GM23248 (cell line): ENCODE results near the gene PAFAH1B1. TPM values are rescaled to one million over a fixed set of nuclear protein-coding genes. Genes with fewer than 3 reads are reported as not detected.
"Not testable (repeated sequence)": the region's sequence is repeated elsewhere in the genome, so short reads cannot be mapped to it uniquely, and the experiment has no call there.

ENCODE experiments used
- DNase-seq: peaks from one replicate; pipeline ENCODE4 v3.0.0-alpha.2; 2015
- H2AFZ ChIP-seq: fragments of 200-600 bp; sonication (generic); 2 replicates; pipeline ENCODE4 v1.6.1; 2016; ENCODE audit warnings: antibody characterized with exemption
- H3F3A ChIP-seq: fragments of 200-600 bp; sonication (generic); 2 replicates; pipeline ENCODE4 v1.6.1; 2016; ENCODE audit warnings: mild to moderate bottlenecking, antibody characterized with exemption, mixed run types; ENCODE audit not compliant: insufficient read depth
- H3K27ac ChIP-seq: fragments of 200-600 bp; sonication (generic); 2 replicates; pipeline ENCODE4 v1.5.1; 2016; ENCODE audit warnings: mild to moderate bottlenecking
- H3K27me3 ChIP-seq: fragments of 200-600 bp; sonication (generic); replicated peaks from 2 replicates; pipeline ENCODE4 v1.6.1; 2016; ENCODE audit warnings: mild to moderate bottlenecking; ENCODE audit not compliant: insufficient read depth
- H3K36me3 ChIP-seq: fragments of 200-600 bp; sonication (generic); 2 replicates; pipeline ENCODE4 v1.6.1; 2016; ENCODE audit warnings: low read depth, mild to moderate bottlenecking
- H3K4me1 ChIP-seq: fragments of 200-600 bp; sonication (generic); 2 replicates; pipeline ENCODE4 v1.6.1; 2016; ENCODE audit warnings: mild to moderate bottlenecking; ENCODE audit not compliant: insufficient read depth
- H3K4me2 ChIP-seq: fragments of 200-600 bp; sonication (generic); one replicate; pipeline ENCODE4 v1.6.1; 2016; ENCODE audit warnings: mild to moderate bottlenecking; ENCODE audit not compliant: unreplicated experiment
- H3K4me3 ChIP-seq: fragments of 200-600 bp; sonication (generic); 2 replicates; pipeline ENCODE4 v1.5.1; 2016; ENCODE audit warnings: mild to moderate bottlenecking
- H3K79me2 ChIP-seq: fragments of 200-600 bp; sonication (generic); 2 replicates; pipeline ENCODE4 v1.6.1; 2016; ENCODE audit warnings: mild to moderate bottlenecking; ENCODE audit not compliant: insufficient read depth
- H3K9ac ChIP-seq: fragments of 200-600 bp; sonication (generic); 2 replicates; pipeline ENCODE4 v1.6.1; 2016; ENCODE audit warnings: mild to moderate bottlenecking
- H3K9me2 ChIP-seq: fragments of 200-600 bp; sonication (generic); 2 replicates; pipeline ENCODE4 v1.6.1; 2016; ENCODE audit warnings: mixed run types, mild to moderate bottlenecking, moderate library complexity; ENCODE audit not compliant: insufficient read depth
- H3K9me3 ChIP-seq: fragments of 200-600 bp; sonication (generic); one replicate; pipeline ENCODE4 v1.6.1; 2017; ENCODE audit warnings: low read depth
- H4K20me1 ChIP-seq: fragments of 200-600 bp; sonication (generic); 2 replicates; pipeline ENCODE4 v1.6.0; 2016; ENCODE audit not compliant: insufficient read depth
- EZH2 ChIP-seq: fragments of 200-600 bp; sonication (generic); IDR thresholded peaks from 2 replicates; pipeline ENCODE4 v1.6.1; 2018; ENCODE audit warnings: antibody characterized with exemption, mild to moderate bottlenecking; ENCODE audit not compliant: insufficient read depth, poor library complexity, severe bottlenecking
- EZH2phosphoT487 ChIP-seq: fragments of 200-600 bp; sonication (generic); IDR thresholded peaks from 2 replicates; pipeline ENCODE4 v1.6.1; 2018; ENCODE audit warnings: antibody characterized with exemption, moderate library complexity, mild to moderate bottlenecking, low read depth; ENCODE audit not compliant: insufficient read depth
- WGBS, 2 experiments: methylation state at CpG; one replicate each; pipeline ENCODE4 v1.1.6; 2015 to 2017; ENCODE audit warnings: low lambda C conversion rate in 2 of 2, low coverage in 1 of 2; ENCODE audit errors: missing lambda C conversion rate in 2 of 2; 5-methylcytosine and 5-hydroxymethylcytosine counted together
- in situ Hi-C: fragments of 300-500 bp; cut with MboI; formaldehyde crosslinking; loops from 2 replicates; pipeline ENCODE4 v1.15.0; 2020
- polyA plus RNA-seq: library from polyadenylated mRNA; unstranded; fragments of >200 nt; fragmentation: Nextera tagmentation; extraction: Ambion mirVana; gene quantifications from 2 replicates; pipeline ENCODE4 v1.2.1, GENCODE V29; 2016
- total RNA-seq: library from RNA; depleted of rRNA; stranded (reverse); fragments of >200 nt; shearing (Covaris generic); gene quantifications from 2 replicates; pipeline ENCODE4 v1.2.3, GENCODE V29; 2014

Gene PAFAH1B1
- total and polyA plus RNA-seq, 2 experiments from 2014 or later = 32.5 to 88.7 TPM

DNA sequence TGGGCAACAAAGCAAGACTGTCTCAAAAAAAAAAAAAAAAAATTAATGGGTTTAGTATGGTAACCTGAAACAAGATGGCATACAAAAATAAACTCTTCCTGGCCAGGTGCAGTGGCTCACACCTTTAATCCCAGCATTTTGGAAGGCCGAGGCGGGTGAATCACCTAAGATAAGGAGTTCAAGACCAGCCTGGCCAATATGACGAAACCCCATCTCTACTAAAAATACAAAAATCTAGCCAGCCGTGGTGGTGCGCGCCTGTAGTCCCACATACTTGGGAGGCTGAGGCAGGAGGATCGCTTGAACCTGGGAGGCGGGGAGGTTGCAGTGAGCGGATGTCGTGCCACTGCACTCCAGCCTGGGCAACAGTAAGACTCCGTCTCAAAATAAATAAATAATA, 55.7 kb downstream of the PAFAH1B1 start:
- H3K9me3 ChIP-seq = no peaks in the 10 kb centered on the region
- H3K4me2 ChIP-seq = no peak overlapping the region
- H3K4me1 ChIP-seq = peaks cover 11% of the 10 kb centered on the region; the same call in 1 of the 2 replicates
- no peak for TF ChIP-seq EZH2phosphoT487
- TF ChIP-seq EZH2 = no peak
- H4K20me1 ChIP-seq = no peaks in the 10 kb centered on the region; the same call in 1 of the 2 replicates
- peaks cover 11% of the 10 kb centered on the region for H3K36me3 ChIP-seq
- H3K9me2 ChIP-seq = no peaks in the 10 kb centered on the region
- peaks cover 98% of the 10 kb centered on the region for H3K79me2 ChIP-seq
- no peak for DNase-seq
- peaks cover 25% of the 10 kb centered on the region for H3F3A ChIP-seq
- H3K27ac ChIP-seq = no peak overlapping the region
- no peaks in the 10 kb centered on the region for H3K27me3 ChIP-seq
- 92 to 95% methylated on average over 11 of the region's 11 CpGs for WGBS, 2 experiments
- no peak overlapping the region for H3K9ac ChIP-seq
- H2AFZ ChIP-seq = no peak overlapping the region
- in situ Hi-C loops = no loop called here
- no peak overlapping the region for H3K4me3 ChIP-seq

GRCh38 chr17:2652911-2653310, 59.5 kb downstream of the PAFAH1B1 start:
- H3K27ac ChIP-seq, DNase-seq, H3K4me2 ChIP-seq, H3K9ac ChIP-seq, H3K9me2 ChIP-seq, H3K27me3 ChIP-seq, H3K36me3 ChIP-seq, H2AFZ ChIP-seq, H3K4me3 ChIP-seq, in situ Hi-C loops, H3K9me3 ChIP-seq: not testable (repeated sequence)
- Histone ChIP-seq H3K4me1 (peaks cover 11% of the 10 kb centered on the region; the same call in 1 of the 2 replicates), H3F3A (peaks cover 38% of the 10 kb centered on the region), H4K20me1 (peaks cover 12% of the 10 kb centered on the region), H3K79me2 (peaks cover 99% of the 10 kb centered on the region)
- 89 to 94% methylated on average over 3 of the region's 3 CpGs for WGBS, 2 experiments

- Histone ChIP-seq H4K20me1 (peaks cover 15% of the 10 kb centered on the region), H3K9me3 (no peaks in the 10 kb centered on the region), H3K9me2 (no peaks in the 10 kb centered on the region), H3K79me2 (peaks cover 100% of the 10 kb centered on the region), H3K4me3 (no peak overlapping the region), H3K4me1 (peaks cover 16% of the 10 kb centered on the region), H2AFZ (no peak overlapping the region), H3F3A (peaks cover 26% of the 10 kb centered on the region), H3K36me3 (peaks cover 5% of the 10 kb centered on the region; the same call in 1 of the 2 replicates), H3K4me2 (no peak overlapping the region), H3K27ac (no peak overlapping the region), H3K9ac (no peak overlapping the region), H3K27me3 (no peaks in the 10 kb centered on the region)
- 56 to 71% methylated on average over 7 of the region's 7 CpGs for WGBS, 2 experiments
- DNase-seq = no peak
- TF ChIP-seq EZH2 (no peak), EZH2phosphoT487 (no peak)
- in situ Hi-C loops = no loop called here
These were observed 62.1 kb downstream of the PAFAH1B1 start for GRCh38 chr17:2655546-2655945.

DNA sequence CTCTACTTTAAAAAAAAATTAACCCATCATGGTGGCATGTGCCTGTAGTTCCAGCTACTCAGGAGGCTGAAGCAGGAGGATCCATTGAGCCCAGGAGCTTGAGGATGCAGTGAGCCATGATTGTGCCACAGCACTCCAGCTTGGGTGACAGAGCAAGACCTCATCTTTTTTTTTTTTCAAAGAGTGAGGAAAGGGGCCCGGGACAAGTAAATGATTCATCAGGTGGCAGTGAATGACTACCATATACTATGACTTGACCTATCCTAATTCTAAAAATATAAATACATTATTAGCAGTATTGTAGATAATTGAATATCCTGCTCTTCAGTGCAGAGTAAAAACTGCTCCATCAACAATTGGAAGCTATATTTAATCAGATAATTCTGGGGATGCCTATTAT, 62.8 kb downstream of the PAFAH1B1 start:
- DNase-seq = peak; percentile 31

GRCh38 chr17:2659337-2659736, 65.9 kb downstream of the PAFAH1B1 start:
- Histone ChIP-seq H3K79me2 (peaks cover 100% of the 10 kb centered on the region), H3K9ac (peak overlapping the region; percentile 45; the same call in 1 of the 2 replicates), H3F3A (peaks cover 25% of the 10 kb centered on the region), H4K20me1 (peaks cover 36% of the 10 kb centered on the region), H3K27ac (peak overlapping the region; percentile 67)
- H3K36me3 ChIP-seq, H3K4me1 ChIP-seq, H3K9me2 ChIP-seq, H2AFZ ChIP-seq, H3K4me2 ChIP-seq, in situ Hi-C loops, H3K27me3 ChIP-seq, H3K9me3 ChIP-seq, H3K4me3 ChIP-seq: not testable (repeated sequence)
- peak; percentile 73 for DNase-seq
- WGBS, 2 experiments = 28 to 31% methylated on average over 8 of the region's 8 CpGs

More for the DNA sequence above, 62.8 kb downstream of the PAFAH1B1 start:
- 0% methylated on average over 1 of the region's 1 CpG for WGBS, 2 experiments
- Histone ChIP-seq H3K9me2 (no peaks in the 10 kb centered on the region), H2AFZ (no peak overlapping the region), H3K27ac (no peak overlapping the region), H4K20me1 (peaks cover 22% of the 10 kb centered on the region), H3K4me1 (peaks cover 8% of the 10 kb centered on the region), H3K27me3 (no peaks in the 10 kb centered on the region), H3K9me3 (no peaks in the 10 kb centered on the region), H3K36me3 (peaks cover 5% of the 10 kb centered on the region; the same call in 1 of the 2 replicates), H3K9ac (no peak overlapping the region), H3F3A (peaks cover 27% of the 10 kb centered on the region), H3K79me2 (peaks cover 100% of the 10 kb centered on the region), H3K4me2 (no peak overlapping the region), H3K4me3 (no peak overlapping the region)
- TF ChIP-seq EZH2 = no peak
- TF ChIP-seq EZH2phosphoT487 = no peak
- in situ Hi-C loops = no loop called here

DNA sequence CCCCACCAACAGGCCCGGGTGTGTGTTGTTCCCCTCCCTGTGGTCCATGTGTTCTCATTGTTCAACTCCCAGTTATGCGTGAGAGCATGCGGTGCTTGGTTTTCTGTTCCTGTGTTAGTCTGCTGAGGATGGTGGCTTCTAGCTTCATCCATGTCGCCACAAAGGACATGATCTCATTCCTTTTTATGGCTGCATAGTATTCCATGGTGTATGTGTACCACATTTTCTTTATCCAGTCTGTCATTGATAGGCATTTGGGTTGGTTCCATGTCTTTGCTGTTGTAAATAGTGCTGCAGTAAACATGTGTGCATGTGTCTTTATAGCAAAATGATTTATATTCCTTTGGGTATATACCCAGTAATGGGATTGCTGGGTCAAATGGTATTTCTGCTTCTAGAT, 67.0 kb downstream of the PAFAH1B1 start:
- H3K27ac ChIP-seq, H3K4me2 ChIP-seq, H3K9me3 ChIP-seq, H2AFZ ChIP-seq, H3K9me2 ChIP-seq, H3K36me3 ChIP-seq, in situ Hi-C loops, H3K9ac ChIP-seq, H3K4me3 ChIP-seq, H3K27me3 ChIP-seq, H3K4me1 ChIP-seq, DNase-seq: not testable (repeated sequence)
- peaks cover 25% of the 10 kb centered on the region for H3F3A ChIP-seq
- 98 to 100% methylated on average over 3 to 4 of the region's 4 CpGs for WGBS, 2 experiments
- peaks cover 100% of the 10 kb centered on the region for H3K79me2 ChIP-seq
- peaks cover 33% of the 10 kb centered on the region for H4K20me1 ChIP-seq
